Panc1 (cell line): ENCODE measurements around the gene LMO3. TPM values are rescaled to one million over a fixed set of nuclear protein-coding genes. Genes with fewer than 3 reads are reported as not detected.
A peak's percentile ranks its signal among the peaks of the same experiment; 100 is the strongest.

Source experiments
- ATAC-seq: fragments of 200-7000 bp; cut with Tn5 transposase; 2 replicates; pipeline ENCODE4 v1.9.1; 2020; ENCODE audit warnings: mild to moderate bottlenecking, moderate library complexity
- Bru-seq: library from RNA; stranded (reverse); fragments of 400-500 nt; gene quantifications from one replicate; lab custom pipeline; 2021; lab: Mats Ljungman, UMichigan
- BruChase-seq, 2 experiments: library from RNA; stranded (reverse); fragments of 400-500 nt; gene quantifications; one replicate each; lab custom pipeline; 2021; lab: Mats Ljungman, UMichigan
- BruUV-seq: library from RNA; stranded (reverse); fragments of 400-500 nt; replicated peaks from 2 replicates; lab custom pipeline; 2021; lab: Mats Ljungman, UMichigan
- CTCF ChIA-PET: fragments of 300-600 bp; sonication (Branson Sonifier 250); formaldehyde crosslinking; loops from one replicate; lab custom pipeline; 2022; ENCODE audit warnings: antibody characterized with exemption; lab: Charles Lee
- POLR2A ChIA-PET: fragments of 300-600 bp; sonication (Branson Sonifier 250); formaldehyde crosslinking; loops from one replicate; lab custom pipeline; 2022; ENCODE audit warnings: antibody characterized with exemption; lab: Charles Lee
- DNase-seq: peaks from one replicate; pipeline ENCODE4 v3.0.0-alpha.2; 2010; ENCODE audit warnings: low read depth, low spot score
- H3K27ac ChIP-seq: 2 replicates; pipeline ENCODE4 v1.5.1; 2011; ENCODE audit warnings: mild to moderate bottlenecking, low read length, inconsistent platforms
- H3K27me3 ChIP-seq: fragments of 200-500 bp; sonication (Bioruptor generic); 2 replicates; pipeline ENCODE4 v1.6.0; 2014; ENCODE audit warnings: low read length, inconsistent platforms; ENCODE audit not compliant: control insufficient read depth, insufficient read depth
- H3K36me3 ChIP-seq: fragments of 200-500 bp; sonication (Bioruptor generic); 2 replicates; pipeline ENCODE4 v1.5.1; 2014; ENCODE audit warnings: inconsistent platforms, mild to moderate bottlenecking, low read length, moderate library complexity; ENCODE audit not compliant: control insufficient read depth, insufficient read depth
- H3K4me1 ChIP-seq: 2 replicates; pipeline ENCODE4 v1.5.1; 2011; ENCODE audit warnings: inconsistent platforms, mild to moderate bottlenecking, low read length, moderate library complexity; ENCODE audit not compliant: control insufficient read depth, insufficient read depth
- H3K4me3 ChIP-seq, 2 experiments: 2 replicates each; pipeline ENCODE4 v1.5.1; 2011 to 2012; ENCODE audit warnings: low read depth in 2 of 2, low read length in 2 of 2, mild to moderate bottlenecking in 2 of 2, inconsistent platforms in 1 of 2, moderate library complexity in 1 of 2
- H3K9me3 ChIP-seq: fragments of 200-500 bp; sonication (Bioruptor generic); 2 replicates; pipeline ENCODE4 v1.5.1; 2014; ENCODE audit warnings: low read depth, mild to moderate bottlenecking, inconsistent platforms, low read length, moderate library complexity; ENCODE audit not compliant: control insufficient read depth, insufficient read depth
- POLR2AphosphoS5 ChIP-seq: IDR thresholded peaks from 2 replicates; pipeline ENCODE4 v1.6.1; 2012; ENCODE audit warnings: mild to moderate bottlenecking, low read depth, low read length, moderate library complexity
- SIN3A ChIP-seq: IDR thresholded peaks from 2 replicates; pipeline ENCODE4 v1.6.1; 2012; ENCODE audit warnings: low read depth, mild to moderate bottlenecking, low read length, moderate library complexity, borderline replicate concordance; ENCODE audit not compliant: insufficient read depth
- TCF7L2 ChIP-seq: IDR thresholded peaks from 2 replicates; pipeline ENCODE4 v1.6.1; 2011; ENCODE audit warnings: mild to moderate bottlenecking, low read depth, low read length, inconsistent platforms
- in situ Hi-C: cut with HindIII; loops from 2 replicates; pipeline ENCODE4 v1.10.0; 2016; ENCODE audit warnings: low sequenced_read_pairs, low pct_unique_long_range_greater_than_20kb
- intact Hi-C: fragments of 100-400 bp; cut with micrococcal nuclease; formaldehyde crosslinking; loops from one replicate; pipeline ENCODE4 v1.10.0; 2022; ENCODE audit not compliant: unreplicated experiment
- long read RNA-seq: library from polyadenylated mRNA; unstranded; transcript quantifications from one replicate; pipeline ENCODE4 v2.0.0, GENCODE V29; 2021; ENCODE audit not compliant: unreplicated experiment
- polyA plus RNA-seq: library from polyadenylated mRNA; unstranded; fragments of >200 nt; gene quantifications from one replicate; pipeline ENCODE4 v1.2.1, GENCODE V29; 2012; ENCODE audit warnings: missing spikeins; ENCODE audit not compliant: insufficient read length
- total RNA-seq: library from RNA; stranded (reverse); gene quantifications from one replicate; pipeline ENCODE4 v1.2.1, GENCODE V29; 2021; ENCODE audit not compliant: unreplicated experiment
- TF ChIP-seq, protein P1 (sequence below): fragments of 450-650 bp; IDR thresholded peaks from 2 replicates; pipeline ENCODE4 v1.5.1; 2017; ENCODE audit warnings: mild to moderate bottlenecking
- TF ChIP-seq, protein P2 (sequence below), 2 experiments: IDR thresholded peaks; 2 replicates each; pipeline ENCODE4 v1.6.1; 2011 to 2012; ENCODE audit warnings: low read depth in 2 of 2, control low read depth in 1 of 2, low read length in 1 of 2, mild to moderate bottlenecking in 1 of 2, moderate library complexity in 1 of 2; ENCODE audit not compliant: insufficient read depth in 1 of 2

LMO3 gene
- total RNA-seq (0.51 TPM), Bru-seq, nascent RNA (percentile 17 among the genes with signal in this experiment), BruChase-seq, experiment 1, labeled RNA remaining after a 2-hour chase (percentile 14 among the genes with signal in this experiment), BruChase-seq, experiment 2, labeled RNA remaining after a 6-hour chase (percentile 10 among the genes with signal in this experiment)
- polyA plus RNA-seq: not detected
- long read RNA-seq: 0 reads

DNA sequence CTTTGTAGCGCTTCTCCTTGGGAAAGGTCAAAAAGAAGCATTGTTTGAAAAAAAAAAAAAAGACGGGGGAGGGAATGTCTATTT lies at the start of gene LMO3:
Gene LMO3 (minus strand): TSS at position 46 of the 84 bp plus-strand sequence. CDS start 5,302 bp downstream, outside the sequence.
- in situ Hi-C loops (no loop called here), intact Hi-C loops (no loop called here)
- Histone ChIP-seq H3K4me3 (peak within 1 kb of the TSS; percentile 36 to 53), H3K4me1 (no peaks in the 10 kb centered on the region), H3K27ac (no peak within 1 kb of the TSS), H3K9me3 (no peaks in the 10 kb centered on the region), H3K36me3 (no peaks in the 10 kb centered on the region), H3K27me3 (no peaks in the 10 kb centered on the region)
- no TSS peak for BruUV-seq
- POLR2A ChIA-PET: no interaction called here
- DNase-seq: no peak
- ATAC-seq: no peak
- CTCF ChIA-PET: no interaction called here
- TF ChIP-seq POLR2AphosphoS5 (no peak), SIN3A (no peak), TCF7L2 (no peak)
- TF ChIP-seq, protein P1, sequence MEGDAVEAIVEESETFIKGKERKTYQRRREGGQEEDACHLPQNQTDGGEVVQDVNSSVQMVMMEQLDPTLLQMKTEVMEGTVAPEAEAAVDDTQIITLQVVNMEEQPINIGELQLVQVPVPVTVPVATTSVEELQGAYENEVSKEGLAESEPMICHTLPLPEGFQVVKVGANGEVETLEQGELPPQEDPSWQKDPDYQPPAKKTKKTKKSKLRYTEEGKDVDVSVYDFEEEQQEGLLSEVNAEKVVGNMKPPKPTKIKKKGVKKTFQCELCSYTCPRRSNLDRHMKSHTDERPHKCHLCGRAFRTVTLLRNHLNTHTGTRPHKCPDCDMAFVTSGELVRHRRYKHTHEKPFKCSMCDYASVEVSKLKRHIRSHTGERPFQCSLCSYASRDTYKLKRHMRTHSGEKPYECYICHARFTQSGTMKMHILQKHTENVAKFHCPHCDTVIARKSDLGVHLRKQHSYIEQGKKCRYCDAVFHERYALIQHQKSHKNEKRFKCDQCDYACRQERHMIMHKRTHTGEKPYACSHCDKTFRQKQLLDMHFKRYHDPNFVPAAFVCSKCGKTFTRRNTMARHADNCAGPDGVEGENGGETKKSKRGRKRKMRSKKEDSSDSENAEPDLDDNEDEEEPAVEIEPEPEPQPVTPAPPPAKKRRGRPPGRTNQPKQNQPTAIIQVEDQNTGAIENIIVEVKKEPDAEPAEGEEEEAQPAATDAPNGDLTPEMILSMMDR: no peak
- TF ChIP-seq, protein P2, sequence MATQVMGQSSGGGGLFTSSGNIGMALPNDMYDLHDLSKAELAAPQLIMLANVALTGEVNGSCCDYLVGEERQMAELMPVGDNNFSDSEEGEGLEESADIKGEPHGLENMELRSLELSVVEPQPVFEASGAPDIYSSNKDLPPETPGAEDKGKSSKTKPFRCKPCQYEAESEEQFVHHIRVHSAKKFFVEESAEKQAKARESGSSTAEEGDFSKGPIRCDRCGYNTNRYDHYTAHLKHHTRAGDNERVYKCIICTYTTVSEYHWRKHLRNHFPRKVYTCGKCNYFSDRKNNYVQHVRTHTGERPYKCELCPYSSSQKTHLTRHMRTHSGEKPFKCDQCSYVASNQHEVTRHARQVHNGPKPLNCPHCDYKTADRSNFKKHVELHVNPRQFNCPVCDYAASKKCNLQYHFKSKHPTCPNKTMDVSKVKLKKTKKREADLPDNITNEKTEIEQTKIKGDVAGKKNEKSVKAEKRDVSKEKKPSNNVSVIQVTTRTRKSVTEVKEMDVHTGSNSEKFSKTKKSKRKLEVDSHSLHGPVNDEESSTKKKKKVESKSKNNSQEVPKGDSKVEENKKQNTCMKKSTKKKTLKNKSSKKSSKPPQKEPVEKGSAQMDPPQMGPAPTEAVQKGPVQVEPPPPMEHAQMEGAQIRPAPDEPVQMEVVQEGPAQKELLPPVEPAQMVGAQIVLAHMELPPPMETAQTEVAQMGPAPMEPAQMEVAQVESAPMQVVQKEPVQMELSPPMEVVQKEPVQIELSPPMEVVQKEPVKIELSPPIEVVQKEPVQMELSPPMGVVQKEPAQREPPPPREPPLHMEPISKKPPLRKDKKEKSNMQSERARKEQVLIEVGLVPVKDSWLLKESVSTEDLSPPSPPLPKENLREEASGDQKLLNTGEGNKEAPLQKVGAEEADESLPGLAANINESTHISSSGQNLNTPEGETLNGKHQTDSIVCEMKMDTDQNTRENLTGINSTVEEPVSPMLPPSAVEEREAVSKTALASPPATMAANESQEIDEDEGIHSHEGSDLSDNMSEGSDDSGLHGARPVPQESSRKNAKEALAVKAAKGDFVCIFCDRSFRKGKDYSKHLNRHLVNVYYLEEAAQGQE (IDR thresholded peaks at IDR 0.05; ENCODE audit: insufficient read depth in 1 of 2, low read depth in 2 of 2, low read length in 1 of 2): no peak

DNA sequence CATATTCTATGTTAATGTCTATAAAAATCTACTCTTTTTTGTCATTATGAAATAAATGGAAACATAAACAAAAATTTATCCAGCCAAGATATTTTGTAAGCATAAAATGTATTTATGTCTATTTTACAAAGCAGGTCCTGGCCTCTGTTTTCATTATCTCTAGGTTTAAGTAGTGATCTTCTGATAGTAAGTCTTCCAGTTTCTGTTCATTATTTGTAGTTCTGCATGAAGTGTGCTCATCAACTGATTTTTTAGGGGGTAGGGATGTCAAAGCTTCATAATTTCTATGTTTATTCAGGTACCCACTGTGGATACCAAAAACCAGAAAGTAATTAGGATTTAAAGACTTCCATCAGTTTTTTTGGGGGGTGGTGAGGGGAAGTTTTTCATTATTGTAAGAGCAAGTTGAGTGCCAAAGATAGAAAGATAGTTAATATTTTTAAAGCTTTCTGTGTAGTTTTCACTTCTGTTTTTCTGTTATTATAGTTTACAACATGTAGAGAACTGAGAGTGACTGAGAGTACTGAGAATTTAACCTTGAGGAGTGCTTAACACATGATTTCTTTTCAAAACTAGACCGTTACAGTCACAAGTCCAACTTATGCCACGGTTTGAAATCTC lies 30.6 kb upstream of the LMO3 start:
- H3K4me3 ChIP-seq: no peak overlapping the region
- no peaks in the 10 kb centered on the region for H3K4me1 ChIP-seq
- intact Hi-C loops (no loop called here), in situ Hi-C loops (no loop called here)
- H3K9me3 ChIP-seq: no peaks in the 10 kb centered on the region
- TF ChIP-seq SIN3A (no peak), POLR2AphosphoS5 (no peak), TCF7L2 (no peak)
- TF ChIP-seq, protein P1: no peak
- TF ChIP-seq, protein P2 (IDR thresholded peaks at IDR 0.05; ENCODE audit: insufficient read depth in 1 of 2, low read depth in 2 of 2, low read length in 1 of 2): no peak
- POLR2A ChIA-PET: no interaction called here
- H3K27ac ChIP-seq: no peak overlapping the region
- ATAC-seq: no peak
- no peaks in the 10 kb centered on the region for H3K27me3 ChIP-seq
- no TSS peak for BruUV-seq
- CTCF ChIA-PET: no interaction called here
- no peaks in the 10 kb centered on the region for H3K36me3 ChIP-seq
- DNase-seq: no peak
